HL-60 (cell line): ENCODE data around the gene ART5.
"Not testable (repeated sequence)": the region's sequence is repeated elsewhere in the genome, so short reads cannot be mapped to it uniquely, and the experiment has no call there.

ENCODE experiments used
- DNase-seq, 2 experiments: peaks; one replicate each; pipeline ENCODE4 v3.0.0-alpha.2; 2010 to 2020; ENCODE audit warnings: low read depth in 1 of 2, low spot score in 1 of 2
- H3K27ac ChIP-seq: fragments of 250-450 bp; sonication (Bioruptor Pico); replicated peaks from 2 replicates; pipeline ENCODE4 v1.5.1; 2020; ENCODE audit warnings: mild to moderate bottlenecking, moderate library complexity
- H3K27me3 ChIP-seq: fragments of 250-450 bp; sonication (Bioruptor Pico); 2 replicates; pipeline ENCODE4 v1.5.1; 2021; ENCODE audit warnings: mild to moderate bottlenecking, moderate library complexity; ENCODE audit not compliant: insufficient read depth, poor library complexity, severe bottlenecking
- H3K4me3 ChIP-seq: replicated peaks from 2 replicates; pipeline ENCODE4 v1.5.1; 2011; ENCODE audit warnings: mild to moderate bottlenecking, control low read depth, low read length; ENCODE audit not compliant: insufficient read depth
- CTCF ChIP-seq: IDR thresholded peaks from one replicate; pipeline ENCODE4 v1.5.1; 2011; ENCODE audit warnings: low read length, control low read depth, inconsistent platforms; ENCODE audit not compliant: insufficient read depth
- GABPA ChIP-seq: IDR thresholded peaks from 2 replicates; pipeline ENCODE4 v1.6.1; 2012; ENCODE audit warnings: low read depth
- POLR2AphosphoS5 ChIP-seq: IDR thresholded peaks from 2 replicates; pipeline ENCODE4 v1.6.1; 2012; ENCODE audit warnings: low read depth
- REST ChIP-seq: IDR thresholded peaks from 2 replicates; pipeline ENCODE4 v1.6.1; 2012; ENCODE audit warnings: low read depth; ENCODE audit not compliant: insufficient replicate concordance
- SPI1 ChIP-seq: IDR thresholded peaks from 2 replicates; pipeline ENCODE4 v1.6.1; 2012; ENCODE audit warnings: low read depth, mild to moderate bottlenecking, borderline replicate concordance

Gene ART5

GRCh38 chr11:3643102-3643546 is 1.3 kb upstream of the ART5 start:
- not testable (repeated sequence) for H3K27me3 ChIP-seq, DNase-seq, H3K27ac ChIP-seq, H3K4me3 ChIP-seq

GRCh38 chr11:3642071-3642951 is 519 bp upstream of the ART5 start:
- DNase-seq = no peak
- Histone ChIP-seq H3K27ac (no peak overlapping the region), H3K27me3 (peaks cover 10% of the 10 kb centered on the region), H3K4me3 (0 out of 2 replicates have a peak overlapping the region, but pooled peaks have one; percentile 7)
- no peak for TF ChIP-seq REST
- TF ChIP-seq GABPA = no peak
- no peak for TF ChIP-seq CTCF
- TF ChIP-seq SPI1 = no peak
- TF ChIP-seq POLR2AphosphoS5 = no peak

GRCh38 chr11:3641191-3641590 is 601 bp downstream of the ART5 start:
- Histone ChIP-seq H3K27ac (no peak overlapping the region), H3K27me3 (peaks cover 10% of the 10 kb centered on the region), H3K4me3 (no peak overlapping the region)
- DNase-seq = no peak
- no peak for TF ChIP-seq REST
- TF ChIP-seq POLR2AphosphoS5 = no peak
- no peak for TF ChIP-seq CTCF
- no peak for TF ChIP-seq SPI1
- TF ChIP-seq GABPA = no peak

GRCh38 chr11:3639841-3640240 is 2.0 kb downstream of the ART5 start:
- TF ChIP-seq GABPA (no peak), REST (no peak), CTCF (no peak), POLR2AphosphoS5 (no peak), SPI1 (no peak)
- Histone ChIP-seq H3K4me3 (no peak overlapping the region), H3K27me3 (peaks cover 10% of the 10 kb centered on the region), H3K27ac (no peak overlapping the region)
- DNase-seq = no peak
